Measurements from ENCODE around the gene SRBD1. TPM values are rescaled to one million over a fixed set of nuclear protein-coding genes. Genes with fewer than 3 reads are reported as not detected.

The SRBD1 gene
- total RNA-seq, 2 experiments from 2014 or later = 17.1 to 19.9 TPM

DNA sequence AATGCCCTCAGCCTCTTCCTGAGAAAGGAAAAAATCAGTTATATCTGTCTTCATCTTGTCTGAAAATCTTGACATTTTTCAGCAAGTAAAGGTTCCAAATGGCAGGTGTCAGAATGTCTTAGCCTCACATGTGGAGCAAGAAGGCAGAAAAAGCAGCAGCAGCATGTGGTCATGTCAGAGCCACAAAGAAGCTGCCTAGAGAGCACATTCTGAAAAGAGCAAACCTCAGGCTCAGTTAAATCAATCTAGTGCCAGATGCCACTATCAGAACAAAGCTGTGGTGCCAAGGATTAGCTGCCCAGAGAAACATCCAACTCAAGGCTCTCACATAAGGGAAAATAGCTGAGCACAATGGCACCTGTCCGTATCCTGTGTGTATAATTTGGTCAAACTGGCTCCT lies 105.9 kb downstream of the SRBD1 start:
- POLR2A ChIA-PET = no interaction called here
- CTCF ChIA-PET = no interaction called here

- ChIA-PET POLR2A (interaction anchor here (0.6 to 1.8 kb wide), 2 partner anchors 56 to 112 kb away, joined by 3 to 6 read pairs; no protein-coding TSS in a partner anchor), CTCF (no interaction called here)
These were observed 112.2 kb downstream of the SRBD1 start for GRCh38 chr2:45498661-45499550.

DNA sequence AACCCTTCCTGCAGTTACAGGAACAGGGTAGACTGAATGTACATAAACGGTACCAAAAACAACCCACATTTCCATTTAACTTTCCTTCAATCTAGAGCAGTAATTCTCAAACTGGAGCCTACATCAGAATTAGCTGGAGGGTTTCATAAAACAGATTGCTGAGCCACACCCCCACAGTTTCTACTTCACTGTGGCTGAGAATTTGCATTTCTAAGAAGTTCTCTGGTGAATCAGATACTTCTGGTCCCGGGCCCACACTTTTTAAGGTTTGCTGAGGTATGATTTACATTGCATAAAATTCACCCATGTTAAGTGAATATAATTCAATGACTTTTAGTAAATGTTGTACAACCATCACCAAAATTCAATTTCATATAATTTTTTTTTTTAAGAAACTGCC lies 113.7 kb downstream of the SRBD1 start:
- POLR2A ChIA-PET = no interaction called here

GRCh38 chr2:45496869-45497268 lies 114.2 kb downstream of the SRBD1 start:
- POLR2A ChIA-PET = no interaction called here
- CTCF ChIA-PET = interaction anchor here (0.7 kb wide), 1 partner anchor 10 kb away, joined by 3 read pairs; no protein-coding TSS in a partner anchor

More for the DNA sequence above, 113.7 kb downstream of the SRBD1 start:
- CTCF ChIA-PET = interaction anchor here (0.7 kb wide), 1 partner anchor 11 kb away, joined by 3 read pairs; no protein-coding TSS in a partner anchor

DNA sequence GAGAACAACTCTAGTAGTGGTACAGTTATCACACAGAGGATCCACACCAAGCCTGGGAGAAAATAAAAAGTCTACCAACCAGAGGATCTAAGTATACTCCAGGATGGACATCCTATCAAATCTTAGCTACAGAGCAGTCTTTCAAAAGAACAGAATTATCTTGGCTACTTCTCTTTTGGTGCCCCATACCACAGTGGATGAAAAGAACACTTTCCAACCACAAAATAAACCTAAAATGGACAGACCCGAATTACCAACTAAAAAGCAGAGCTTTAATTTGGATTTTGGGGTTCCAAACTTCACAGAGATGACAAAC lies 116.1 kb downstream of the SRBD1 start:
- CTCF ChIA-PET = interaction anchor here (1.0 to 4.5 kb wide), 3 partner anchors 73 to 514 kb away, joined by 3 to 25 read pairs (median 3); no protein-coding TSS in a partner anchor
- POLR2A ChIA-PET = no interaction called here

- POLR2A ChIA-PET = no interaction called here
- CTCF ChIA-PET = interaction anchor here (0.6 to 4.5 kb wide), 7 partner anchors 49 to 513 kb away, joined by 3 to 25 read pairs (median 3); no protein-coding TSS in a partner anchor
These were observed 116.6 kb downstream of the SRBD1 start for GRCh38 chr2:45494275-45494977.

- CTCF ChIA-PET = interaction anchor here (1.9 kb wide), 1 partner anchor 94 kb away, joined by 4 read pairs; no protein-coding TSS in a partner anchor
These were observed 126.1 kb downstream of the SRBD1 start for GRCh38 chr2:45484965-45485364.

GRCh38 chr2:45483997-45484396 lies 127.1 kb downstream of the SRBD1 start:
- CTCF ChIA-PET = interaction anchor here (0.6 to 1.9 kb wide), 2 partner anchors 24 to 95 kb away, joined by 3 to 4 read pairs; no protein-coding TSS in a partner anchor

More at GRCh38 chr2:45484965-45485364, 126.1 kb downstream of the SRBD1 start:
- POLR2A ChIA-PET = no interaction called here

DNA sequence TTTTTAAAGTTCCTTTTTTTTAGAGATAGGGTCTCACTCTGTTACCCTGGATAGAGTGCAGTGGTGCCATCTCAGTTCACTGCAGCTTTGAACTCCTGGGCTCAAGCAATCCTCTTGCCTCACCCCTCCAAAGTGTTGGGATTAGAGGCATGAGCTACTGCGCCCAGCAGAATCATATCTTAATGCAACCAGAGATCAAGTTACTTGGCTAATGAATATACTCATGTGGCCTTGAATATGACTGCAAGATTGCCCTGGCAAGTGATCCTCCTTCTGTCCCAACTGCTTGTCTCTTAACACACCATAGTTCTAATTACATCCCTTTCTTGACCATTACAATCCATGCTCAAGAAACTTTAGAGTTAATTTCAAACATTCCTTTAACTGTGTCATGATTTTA lies 133.5 kb downstream of the SRBD1 start:
- CTCF ChIA-PET = no interaction called here

More at GRCh38 chr2:45483997-45484396, 127.1 kb downstream of the SRBD1 start:
- POLR2A ChIA-PET = no interaction called here

DNA sequence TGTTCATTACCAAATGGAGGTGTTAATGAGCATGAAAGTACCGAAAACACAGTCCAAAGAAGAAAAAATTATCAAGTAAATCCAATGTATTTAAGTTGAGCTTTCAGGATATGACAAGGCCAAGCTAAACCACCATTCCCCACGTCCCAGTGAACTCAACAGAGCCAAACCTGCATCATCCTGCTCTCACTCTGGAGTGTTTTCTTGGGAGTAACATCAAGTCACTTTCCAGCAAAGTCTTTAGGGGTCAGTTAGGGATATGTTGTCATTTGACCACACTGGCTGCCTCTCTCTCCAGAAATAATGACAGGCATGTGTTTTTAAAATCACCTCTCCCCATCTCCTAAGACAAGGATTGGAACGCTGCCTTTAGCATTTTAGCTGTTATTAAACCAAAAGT lies 140.5 kb downstream of the SRBD1 start:
- CTCF ChIA-PET = no interaction called here
- POLR2A ChIA-PET = no interaction called here

More for the DNA sequence above, 133.5 kb downstream of the SRBD1 start:
- POLR2A ChIA-PET = no interaction called here

DNA sequence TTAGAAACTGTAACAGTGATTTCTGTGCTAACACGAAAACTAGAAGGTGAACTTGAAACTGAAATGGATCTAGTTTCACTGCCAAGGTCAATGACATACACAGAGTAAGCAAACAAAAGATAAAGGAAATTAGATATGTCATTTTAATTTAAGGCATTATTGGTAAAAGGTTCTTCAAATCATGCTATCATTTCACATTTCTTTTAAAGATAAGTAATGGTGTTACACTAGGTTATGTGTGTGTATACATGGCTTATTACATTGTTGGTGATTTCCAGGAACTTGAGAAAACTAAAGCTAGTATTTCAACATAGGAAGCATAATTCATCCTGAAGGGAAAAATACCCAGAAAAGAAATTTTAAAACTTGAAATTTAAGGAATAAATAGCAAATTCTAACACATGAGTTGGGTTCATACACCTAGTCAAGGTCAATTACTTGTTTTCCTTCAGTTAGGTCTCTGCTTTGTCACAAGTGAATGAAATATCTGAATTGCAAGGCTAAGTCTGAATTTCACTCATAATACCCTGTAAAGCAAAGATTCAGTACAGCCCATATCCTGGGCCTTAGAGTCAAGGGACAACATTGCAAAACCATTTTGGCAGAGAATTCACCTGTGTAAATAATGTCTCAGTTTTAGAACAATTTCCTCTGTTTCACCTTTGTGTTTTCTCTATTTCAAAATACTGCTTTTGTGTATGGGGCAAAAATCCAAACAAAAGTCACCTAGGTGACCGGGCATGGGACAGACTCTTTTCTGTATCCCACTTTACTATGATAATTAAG lies 141.6 kb downstream of the SRBD1 start:
- CTCF ChIA-PET = no interaction called here
- POLR2A ChIA-PET = no interaction called here

- POLR2A ChIA-PET = no interaction called here
- CTCF ChIA-PET = no interaction called here
These were observed 142.8 kb downstream of the SRBD1 start for GRCh38 chr2:45468279-45468678.

DNA sequence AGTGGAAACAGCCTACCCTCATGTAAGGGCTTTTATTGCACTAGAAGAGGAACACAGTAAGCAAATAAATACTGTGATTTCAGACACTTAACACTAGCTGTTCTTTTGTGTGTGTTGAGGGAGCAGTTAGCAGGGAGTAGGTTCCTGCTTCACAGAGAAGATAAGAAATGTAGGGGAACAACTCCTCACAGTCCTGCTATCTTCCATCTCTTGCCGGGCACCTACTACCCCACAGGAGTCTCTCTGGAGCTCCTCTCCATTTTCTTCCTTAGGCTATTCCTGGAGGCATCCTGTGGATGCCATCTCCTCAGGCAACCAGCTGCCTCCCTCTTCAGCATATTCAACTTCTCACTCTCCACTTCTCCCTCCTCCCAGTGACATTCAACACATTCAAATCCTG lies 145.0 kb downstream of the SRBD1 start:
- ChIA-PET CTCF (no interaction called here), POLR2A (no interaction called here)

DNA sequence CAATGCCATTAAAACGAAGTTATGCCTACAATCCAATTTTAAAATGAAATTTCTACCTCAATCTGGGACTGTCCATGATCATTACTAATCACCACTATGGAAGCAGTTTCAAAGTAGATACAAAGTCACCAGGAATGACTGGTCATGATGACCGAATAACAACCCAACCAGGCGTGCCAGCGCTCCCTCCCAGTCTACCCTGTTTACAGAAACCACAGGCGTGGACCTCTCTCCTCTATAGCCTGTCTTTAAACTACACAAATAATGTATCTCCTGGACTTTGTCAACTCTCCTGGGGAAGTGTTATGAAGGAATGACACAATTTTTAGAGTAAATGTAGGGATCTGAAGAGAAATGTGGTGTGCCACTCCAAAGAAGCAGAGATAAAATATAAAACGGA lies 150.2 kb downstream of the SRBD1 start:
- ChIA-PET POLR2A (no interaction called here), CTCF (no interaction called here)

DNA sequence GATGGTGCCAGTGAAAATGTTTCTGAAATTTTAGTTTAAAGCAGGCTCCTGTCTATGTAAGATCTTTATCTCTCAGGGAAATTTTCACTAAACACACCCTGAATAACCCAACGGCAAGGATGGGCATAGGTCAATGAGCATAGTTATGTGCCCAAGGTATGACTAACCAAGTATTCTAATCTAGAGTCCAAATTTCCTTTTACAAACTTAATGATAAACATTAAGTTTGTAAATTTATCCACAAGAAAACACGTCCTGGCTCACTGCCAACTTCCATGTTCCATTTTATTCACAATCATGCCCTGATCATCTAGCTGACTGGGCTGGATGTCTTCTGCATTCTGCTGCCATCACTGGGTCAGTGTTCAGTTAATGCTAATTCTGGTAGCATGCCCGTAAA lies 151.2 kb downstream of the SRBD1 start:
- ChIA-PET POLR2A (no interaction called here), CTCF (no interaction called here)

GRCh38 chr2:45458909-45459563 lies 152.0 kb downstream of the SRBD1 start:
- ChIA-PET POLR2A (no interaction called here), CTCF (no interaction called here)

DNA sequence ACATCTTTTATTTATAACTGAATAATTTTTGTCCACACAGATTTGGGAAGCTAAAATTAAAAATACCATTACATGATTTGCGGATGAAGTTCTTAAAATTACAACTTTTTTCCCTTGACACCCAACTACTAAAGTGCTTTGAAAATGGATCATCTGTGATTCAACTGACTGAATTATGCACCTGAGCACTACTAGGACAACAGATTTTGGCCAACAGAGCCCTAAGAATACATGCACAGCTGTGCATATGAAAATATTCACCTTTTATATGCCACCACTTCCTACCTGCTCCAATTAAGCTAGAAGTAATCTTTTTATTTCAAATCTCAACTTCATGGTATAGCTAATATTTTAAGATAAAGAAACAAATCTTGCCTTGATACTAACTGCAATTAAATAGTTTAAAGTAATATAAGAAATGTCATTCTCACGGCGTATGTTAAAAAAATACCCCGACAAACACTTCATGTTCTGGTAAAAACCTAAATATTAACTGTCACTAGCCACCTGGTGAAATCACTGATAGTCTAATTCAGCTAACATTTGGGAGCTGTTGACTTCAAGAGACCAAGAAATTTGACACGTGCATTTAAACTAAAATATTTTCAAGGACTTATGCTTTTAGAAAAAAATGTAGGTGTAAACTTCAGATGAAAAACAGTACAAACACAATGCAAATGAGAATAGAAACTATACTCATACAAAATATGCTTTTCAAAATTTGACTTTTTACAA lies 153.7 kb downstream of the SRBD1 start:
- POLR2A ChIA-PET = no interaction called here
- CTCF ChIA-PET = interaction anchor here (0.6 kb wide), 1 partner anchor 1796 kb away, joined by 3 read pairs; no protein-coding TSS in a partner anchor

- CTCF ChIA-PET = no interaction called here
These were observed 158.2 kb downstream of the SRBD1 start for GRCh38 chr2:45452866-45453265.

DNA sequence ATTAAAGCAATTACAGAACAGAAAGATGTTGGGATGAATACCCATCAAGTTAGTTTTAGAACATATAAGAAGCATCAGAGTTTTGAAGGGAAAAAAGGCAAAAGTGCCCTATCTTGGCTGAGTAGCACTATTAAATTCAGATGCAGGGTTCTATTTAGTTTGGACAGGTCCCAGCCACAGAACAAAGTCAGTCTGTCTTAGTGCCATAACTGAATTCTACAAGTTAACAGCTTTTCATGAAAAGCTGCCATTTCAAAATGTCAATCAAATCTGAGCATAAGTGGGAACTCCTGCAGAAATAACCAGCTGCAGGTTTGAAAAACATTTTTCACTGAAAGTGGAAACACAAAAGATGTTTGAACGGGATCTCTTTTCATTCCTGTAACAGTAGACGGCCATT lies 160.4 kb downstream of the SRBD1 start:
- ChIA-PET POLR2A (no interaction called here), CTCF (interaction anchor here (1.0 kb wide), 1 partner anchor 12 kb away, joined by 3 read pairs; no protein-coding TSS in a partner anchor)

More at GRCh38 chr2:45452866-45453265, 158.2 kb downstream of the SRBD1 start:
- POLR2A ChIA-PET = no interaction called here

All from activated CD8-positive, alpha-beta memory T cell treated with anti-CD3 and anti-CD28 coated beads for 36 hours (primary cell).